Mesenteric fat pad (tissue), 1 donor: ENCODE results near the gene CCDC9. TPM values are rescaled to one million over a fixed set of nuclear protein-coding genes. Genes with fewer than 3 reads are reported as not detected.

Experiments
- DNase-seq: peaks from one replicate; pipeline ENCODE4 v3.0.0-alpha.2; 2020; ENCODE audit warnings: low spot score
- long read RNA-seq: library from polyadenylated mRNA; unstranded; transcript quantifications from one replicate; pipeline ENCODE4 v2.0.0, GENCODE V29; 2020
- total RNA-seq: library from RNA; stranded (reverse); fragmentation: NEBNext Ultra II Directional; extraction: Animal tissue kit (Norgen Biotek cat#: 25700); gene quantifications from one replicate; pipeline ENCODE4 v1.2.1, GENCODE V29; 2021
- donor health status: DM: yes; HTN: yes; CAD: no.

Gene CCDC9
- 27.3 TPM for total RNA-seq
- long read RNA-seq, partial matches to known transcripts = 3 of 4 reads
- long read RNA-seq, other reads (novel, unspliced or antisense) = 0 of 4 reads

DNA sequence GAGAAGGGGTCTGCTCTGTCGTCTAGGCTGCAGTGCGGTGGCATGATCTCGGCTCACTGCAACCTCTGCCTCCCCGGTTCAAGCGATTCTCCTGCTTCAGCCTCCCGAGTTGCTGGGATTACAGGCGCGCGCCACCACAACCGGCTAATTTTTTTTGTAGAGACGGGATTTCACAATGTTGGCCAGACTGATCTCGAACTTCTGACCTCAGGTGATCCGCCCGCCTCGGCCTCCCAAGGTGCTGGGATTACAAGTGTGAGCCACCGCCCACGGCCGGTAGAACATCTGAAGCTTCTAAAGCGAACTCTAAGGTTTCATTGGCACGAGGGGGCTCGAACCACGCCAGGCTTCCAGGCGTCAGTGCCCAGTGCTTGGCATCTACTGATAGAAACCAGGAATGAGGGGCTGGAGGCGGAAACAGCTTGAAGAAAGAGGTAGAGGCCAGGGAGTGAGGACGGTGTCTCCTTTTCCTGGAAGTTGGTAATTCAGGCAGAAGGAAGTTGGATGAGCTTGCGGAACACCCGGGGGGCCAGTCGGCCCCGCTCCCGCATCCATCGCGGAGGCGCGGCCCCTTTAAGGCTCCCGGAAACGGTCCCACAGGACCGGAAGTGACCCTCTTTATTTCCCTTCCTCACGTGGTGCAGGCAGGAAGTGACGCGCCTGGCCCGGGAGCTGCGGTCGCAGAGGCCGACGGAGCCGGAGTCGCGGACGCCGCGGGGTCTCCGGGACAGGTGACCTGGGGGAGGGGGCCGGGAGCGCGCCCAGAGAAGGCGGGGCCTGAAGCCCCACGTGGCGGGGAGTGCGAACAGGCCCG, at the start of gene CCDC9:
TSS of gene CCDC9 (plus strand) at position 647 of the 814 bp plus-strand sequence. CDS start 1,876 bp downstream, outside the sequence.
- peak; percentile 99 for DNase-seq

- DNase-seq = no peak
These were observed 46.8 kb upstream of the CCDC9 start for GRCh38 chr19:47209319-47210179.

- no peak for DNase-seq
These were observed 46.2 kb upstream of the CCDC9 start for GRCh38 chr19:47210180-47210490.

GRCh38 chr19:47210689-47211316, 45.5 kb upstream of the CCDC9 start:
- DNase-seq = no peak

GRCh38 chr19:47215581-47215980, 40.7 kb upstream of the CCDC9 start:
- no peak for DNase-seq

DNA sequence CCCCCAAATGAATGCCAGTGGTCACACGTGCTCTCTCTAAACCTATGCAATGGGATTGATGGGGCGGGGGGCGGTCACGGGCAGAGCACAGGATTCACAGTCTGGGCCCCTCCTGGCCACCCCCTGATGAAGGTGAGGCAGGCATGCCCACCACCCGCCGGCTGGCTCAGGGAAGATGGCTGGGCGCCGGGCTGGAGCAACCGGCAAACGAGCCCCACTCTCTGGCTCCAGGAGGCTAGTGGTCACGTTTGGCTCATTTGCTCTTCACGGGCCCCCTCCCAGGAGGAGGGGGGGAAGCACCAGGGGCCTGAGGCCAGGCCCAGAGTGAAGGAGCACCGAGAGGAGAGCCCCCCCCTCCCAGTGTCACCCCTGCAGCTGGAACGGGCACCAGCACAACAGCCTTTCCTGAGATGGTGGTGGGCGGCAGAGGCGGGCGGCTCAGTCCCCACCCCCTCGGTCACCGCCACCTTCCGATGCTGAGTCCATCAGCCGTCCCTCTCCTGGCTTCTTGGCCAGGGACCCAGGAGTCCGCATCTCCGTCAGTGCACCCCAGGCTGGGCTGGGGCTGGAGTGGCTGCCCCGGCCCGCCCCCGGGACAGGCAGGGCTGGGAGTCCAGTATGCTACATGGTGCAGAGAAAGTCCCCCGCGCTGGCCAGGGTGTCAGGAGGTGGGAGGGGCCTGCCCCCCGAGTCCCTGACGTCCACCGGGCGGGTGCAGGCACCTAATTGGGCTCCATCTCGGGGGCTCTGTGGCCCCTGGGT, 35.1 kb upstream of the CCDC9 start:
- no peak for DNase-seq

- no peak for DNase-seq
These were observed 34.4 kb upstream of the CCDC9 start for GRCh38 chr19:47221890-47222289.

DNA sequence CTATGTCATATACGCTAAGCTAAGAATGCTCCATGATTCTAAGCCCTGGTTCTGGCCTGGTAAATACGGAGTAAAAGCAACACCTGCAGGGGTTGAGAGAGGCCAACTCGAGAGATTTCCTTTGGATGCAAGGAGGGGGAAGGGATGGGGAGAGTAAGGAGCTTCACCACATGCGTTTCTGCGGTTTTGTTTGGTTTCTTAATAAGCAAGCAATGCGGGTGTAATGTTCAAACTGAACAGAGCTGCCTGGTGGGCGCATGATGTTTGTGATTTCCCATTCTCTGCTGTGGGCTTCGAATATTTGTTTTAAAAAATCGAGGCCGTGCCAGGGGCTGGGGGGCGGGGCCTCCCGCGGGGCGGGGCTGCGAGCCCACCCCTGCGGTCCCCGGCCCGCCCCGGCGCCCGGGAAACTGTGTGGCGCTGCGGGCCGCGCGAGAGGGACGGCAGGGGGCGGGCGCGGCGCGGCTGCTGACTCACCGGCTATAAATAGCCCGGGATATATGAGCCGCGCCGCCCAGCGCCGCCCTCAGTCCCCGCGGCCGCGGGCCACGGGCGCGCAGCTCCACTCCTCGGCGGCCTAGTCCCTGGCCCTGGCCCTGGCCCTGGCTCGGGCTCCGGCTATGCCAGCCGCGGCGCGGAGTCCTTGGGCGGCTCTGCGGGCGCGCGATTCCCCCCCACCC, 30.4 kb upstream of the CCDC9 start:
- DNase-seq = peak; percentile 97

GRCh38 chr19:47226426-47227351, 29.6 kb upstream of the CCDC9 start:
- no peak for DNase-seq

- peak; percentile 96 for DNase-seq
These were observed 28.8 kb upstream of the CCDC9 start for GRCh38 chr19:47227352-47228167.

DNA sequence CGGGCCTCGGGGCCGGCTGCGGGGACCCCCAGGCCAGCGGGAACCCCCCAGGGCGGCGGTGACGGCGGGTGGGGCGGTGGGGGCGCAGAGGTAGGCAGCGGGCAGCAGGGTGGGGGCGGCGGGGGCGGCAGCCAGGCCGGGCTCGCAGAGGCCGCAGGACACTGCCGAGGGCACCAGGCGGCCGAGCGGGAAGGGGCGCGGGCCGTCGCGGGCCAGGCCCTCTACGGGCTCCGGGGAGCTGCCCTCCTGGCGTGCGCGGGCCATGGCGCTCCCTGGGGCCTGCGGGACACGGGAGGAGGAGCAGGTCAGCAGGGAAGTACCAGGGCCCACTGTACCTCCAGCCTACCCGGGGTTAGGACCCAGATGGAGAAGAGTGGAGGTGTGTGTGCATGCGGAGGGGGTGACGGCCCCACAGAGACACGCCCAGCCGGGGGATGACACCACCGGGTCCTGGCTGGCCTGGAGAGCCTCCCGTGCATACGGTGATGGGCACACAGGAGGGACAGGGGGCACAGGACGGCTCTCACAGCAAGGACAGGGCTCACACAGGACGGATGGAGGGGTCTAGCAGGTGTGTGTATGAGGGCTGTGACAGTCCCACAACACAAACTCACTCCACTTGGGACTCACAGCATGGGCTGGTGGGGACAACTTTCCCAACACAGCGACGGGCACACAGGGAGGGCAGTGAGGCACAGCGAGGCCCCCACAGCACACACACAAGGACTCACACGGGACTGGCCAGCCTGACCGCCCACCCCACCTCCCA, 28.0 kb upstream of the CCDC9 start:
- DNase-seq = no peak

GRCh38 chr19:47228937-47229675, 27.2 kb upstream of the CCDC9 start:
- no peak for DNase-seq

DNA sequence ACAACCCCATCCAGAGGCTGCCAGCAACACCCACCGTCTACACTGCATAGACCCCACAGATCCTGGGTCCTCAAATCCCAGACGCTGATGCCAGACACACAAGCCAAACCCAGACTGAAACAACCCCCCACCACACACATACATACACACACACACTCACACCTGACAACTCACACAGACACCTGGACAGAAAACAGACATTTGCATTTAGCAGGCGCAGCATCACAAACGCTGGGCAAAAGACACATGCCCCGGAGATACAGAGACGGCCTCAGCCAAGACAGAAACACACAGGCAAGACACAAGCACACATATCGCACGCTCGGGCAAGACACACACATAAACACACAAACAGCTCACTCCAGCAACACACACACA, 26.7 kb upstream of the CCDC9 start:
- DNase-seq = no peak

GRCh38 chr19:47230054-47230920, 26.0 kb upstream of the CCDC9 start:
- peak; percentile 92 for DNase-seq

GRCh38 chr19:47230921-47231214, 25.5 kb upstream of the CCDC9 start, which contains the start of gene BBC3:
TSS of gene BBC3 (minus strand) at chr19:47231199. CDS start at chr19:47228431, 2,768 bp downstream.
- DNase-seq = no peak
